SK-N-SH (cell line): ENCODE results near the gene GATAD2A. TPM values are rescaled to one million over a fixed set of nuclear protein-coding genes. Genes with fewer than 3 reads are reported as not detected.

Experiments
- CTCF ChIA-PET: fragments of 300-600, 350-600 bp; formaldehyde crosslinking; extraction: SDS; loops from one replicate; lab custom pipeline; 2021; lab: Yijun Ruan, JAX
- POLR2A ChIA-PET: fragments of 350-600 bp; sonication (Branson Sonifier 250); formaldehyde crosslinking; extraction: SDS; loops from one replicate; lab custom pipeline; 2020; ENCODE audit warnings: antibody characterized with exemption, inconsistent platforms; lab: Yijun Ruan, JAX
- DNase-seq: peaks from one replicate; pipeline ENCODE4 v3.0.0; 2012
- H2AFZ ChIP-seq: fragments of 200-600 bp; sonication (generic); 2 replicates; pipeline ENCODE4 v1.8.1; 2016; ENCODE audit warnings: antibody characterized with exemption, mild to moderate bottlenecking, low read depth
- H3F3A ChIP-seq: fragments of 200-600 bp; sonication (generic); replicated peaks from 2 replicates; pipeline ENCODE3; 2016; ENCODE audit warnings: antibody characterized with exemption, mild to moderate bottlenecking; ENCODE audit not compliant: insufficient read depth
- H3K27ac ChIP-seq, 2 experiments: fragments of 200-500 bp in 1 of 2; fragments of 200-600 bp in 1 of 2; sonication (Bioruptor generic) in 1 of 2; sonication (generic), shearing (Covaris generic) in 1 of 2; 2 replicates each; pipeline versions ENCODE4 v1.5.1 to v1.6.1; 2014 to 2016; ENCODE audit warnings: low read depth in 2 of 2, inconsistent platforms in 1 of 2, low read length in 1 of 2, mild to moderate bottlenecking in 1 of 2, mixed read lengths in 1 of 2
- H3K27me3 ChIP-seq: fragments of 200-600 bp; sonication (generic), shearing (Covaris generic); 2 replicates; pipeline ENCODE4 v1.6.1; 2016; ENCODE audit warnings: mixed run types; ENCODE audit not compliant: insufficient read depth
- H3K36me3 ChIP-seq, 2 experiments: fragments of 200-500 bp in 1 of 2; fragments of 200-600 bp in 1 of 2; sonication (Bioruptor generic) in 1 of 2; sonication (generic) in 1 of 2; replicated peaks in 1 of 2; 2 replicates each; pipeline versions ENCODE3 to v1.5.1; 2014 to 2016; ENCODE audit warnings: low read length in 1 of 2, mild to moderate bottlenecking in 1 of 2; ENCODE audit not compliant: insufficient read depth in 2 of 2, control insufficient read depth in 1 of 2
- H3K4me1 ChIP-seq, 2 experiments: fragments of 200-500 bp in 1 of 2; fragments of 200-600 bp in 1 of 2; sonication (Bioruptor generic) in 1 of 2; sonication (generic), shearing (Covaris generic) in 1 of 2; 2 replicates each; pipeline versions ENCODE4 v1.5.1 to v1.6.1; 2014 to 2016; ENCODE audit warnings: low read depth in 1 of 2, low read length in 1 of 2, mixed run types in 1 of 2; ENCODE audit not compliant: insufficient read depth in 2 of 2, control insufficient read depth in 1 of 2
- H3K4me2 ChIP-seq: fragments of 200-600 bp; sonication (generic), shearing (Covaris generic); 2 replicates; pipeline ENCODE4 v1.6.1; 2017; ENCODE audit warnings: mixed run types
- H3K4me3 ChIP-seq, 2 experiments: fragments of 200-500 bp in 1 of 2; fragments of 200-600 bp in 1 of 2; sonication (Bioruptor generic) in 1 of 2; sonication (generic), shearing (Covaris generic) in 1 of 2; 2 replicates each; pipeline versions ENCODE4 v1.5.1 to v1.8.1; 2014 to 2016; ENCODE audit warnings: low read depth in 2 of 2, inconsistent platforms in 1 of 2, low read length in 1 of 2, mild to moderate bottlenecking in 1 of 2, mixed read lengths in 1 of 2, moderate library complexity in 1 of 2
- H3K79me2 ChIP-seq: fragments of 200-600 bp; sonication (generic); 2 replicates; pipeline ENCODE4 v1.8.1; 2017; ENCODE audit warnings: mild to moderate bottlenecking; ENCODE audit not compliant: insufficient read depth
- H3K9ac ChIP-seq: fragments of 200-600 bp; sonication (generic); 2 replicates; pipeline ENCODE4 v1.6.1; 2017; ENCODE audit warnings: mixed run types
- H3K9me2 ChIP-seq: fragments of 200-600 bp; sonication (generic); 2 replicates; pipeline ENCODE4 v1.6.1; 2017; ENCODE audit warnings: mixed run types
- H3K9me3 ChIP-seq: fragments of 200-600 bp; sonication (generic); 2 replicates; pipeline ENCODE4 v1.6.1; 2017; ENCODE audit warnings: mixed run types, mild to moderate bottlenecking, moderate library complexity
- H4K20me1 ChIP-seq: fragments of 200-600 bp; sonication (generic); 2 replicates; pipeline ENCODE4 v1.6.1; 2017; ENCODE audit warnings: mild to moderate bottlenecking, mixed run types; ENCODE audit not compliant: insufficient read depth
- ELF1 ChIP-seq: IDR thresholded peaks from 2 replicates; pipeline ENCODE4 v1.4.0; 2012
- EP300 ChIP-seq, 2 experiments: IDR thresholded peaks; 2 replicates each; pipeline versions ENCODE4 v1.4.0 to v1.6.1; 2012; ENCODE audit warnings: borderline replicate concordance in 1 of 2, low read depth in 1 of 2, low read length in 1 of 2
- EZH2phosphoT487 ChIP-seq: fragments of 200-600 bp; sonication (generic); IDR thresholded peaks from 2 replicates; pipeline ENCODE4 v1.6.1; 2017; ENCODE audit warnings: low read depth, mixed run types, mild to moderate bottlenecking, antibody characterized with exemption, moderate library complexity, borderline replicate concordance
- FOXJ3 ChIP-seq: sonication (generic); formaldehyde crosslinking; IDR thresholded peaks from 2 replicates; pipeline ENCODE4 v1.5.1; 2020; ENCODE audit warnings: mild to moderate bottlenecking, missing genetic modification reagents
- FOXM1 ChIP-seq: IDR thresholded peaks from 2 replicates; pipeline ENCODE4 v1.4.0; 2012; ENCODE audit warnings: low read depth, mild to moderate bottlenecking
- GATA2 ChIP-seq: sonication (generic); formaldehyde crosslinking; IDR thresholded peaks from 2 replicates; pipeline ENCODE4 v1.5.0; 2020; ENCODE audit warnings: mild to moderate bottlenecking, missing genetic modification reagents
- IRF3 ChIP-seq: fragments of 150-350 bp; IDR thresholded peaks from 2 replicates; pipeline ENCODE4 v1.6.1; 2016; ENCODE audit warnings: mild to moderate bottlenecking, low read depth, low read length
- MEF2A ChIP-seq: IDR thresholded peaks from 2 replicates; pipeline ENCODE4 v1.4.0; 2012; ENCODE audit warnings: low read depth, borderline replicate concordance
- NFIC ChIP-seq: IDR thresholded peaks from 2 replicates; pipeline ENCODE4 v1.4.0; 2012; ENCODE audit warnings: borderline replicate concordance
- RAD21 ChIP-seq: IDR thresholded peaks from 2 replicates; pipeline ENCODE4 v1.6.1; 2012; ENCODE audit warnings: mild to moderate bottlenecking, low read length
- RCOR1 ChIP-seq: fragments of 150-350 bp; IDR thresholded peaks from 2 replicates; pipeline ENCODE4 v1.6.1; 2017; ENCODE audit warnings: antibody characterized with exemption, low read length
- RFX5 ChIP-seq: IDR thresholded peaks from 2 replicates; pipeline ENCODE4 v1.6.1; 2012; ENCODE audit warnings: mild to moderate bottlenecking, improper control_type of control experiment, low read length
- SIN3A ChIP-seq: IDR thresholded peaks from 2 replicates; pipeline ENCODE4 v1.6.1; 2012; ENCODE audit warnings: low read depth, mild to moderate bottlenecking, low read length, moderate library complexity, borderline replicate concordance
- SMC3 ChIP-seq: IDR thresholded peaks from 2 replicates; pipeline ENCODE4 v1.6.1; 2012; ENCODE audit warnings: low read depth, low read length, improper control_type of control experiment
- TCF12 ChIP-seq: IDR thresholded peaks from 2 replicates; pipeline ENCODE4 v1.4.0; 2012
- TEAD4 ChIP-seq: IDR thresholded peaks from 2 replicates; pipeline ENCODE4 v1.4.0; 2012; ENCODE audit warnings: mild to moderate bottlenecking, borderline replicate concordance; ENCODE audit not compliant: insufficient read depth
- USF2 ChIP-seq: fragments of 150-350 bp; IDR thresholded peaks from 2 replicates; pipeline ENCODE4 v1.6.1; 2017; ENCODE audit warnings: antibody characterized with exemption, low read length, low read depth, borderline replicate concordance
- YY1 ChIP-seq: IDR thresholded peaks from 2 replicates; pipeline ENCODE4 v1.4.0; 2012; ENCODE audit warnings: low read depth, mild to moderate bottlenecking
- ZBTB33 ChIP-seq: IDR thresholded peaks from 2 replicates; pipeline ENCODE4 v1.4.0; 2012; ENCODE audit warnings: low read depth, borderline replicate concordance
- WGBS: methylation state at CpG from one replicate; pipeline ENCODE4 v1.1.6; 2017; ENCODE audit warnings: low lambda C conversion rate; 5-methylcytosine and 5-hydroxymethylcytosine counted together
- polyA plus RNA-seq, 3 experiments: library from polyadenylated mRNA; depleted of rRNA; stranded (reverse); fragments of >200 nt; gene quantifications; 2 replicates each; pipeline ENCODE4 v1.2.3, GENCODE V29; 2012

GATAD2A gene
- polyA plus RNA-seq, 1 of the 3 experiments (the other 2 are of a cell fraction), result 36.6 TPM

- Histone ChIP-seq H3K27ac (no peak overlapping the region), H4K20me1 (no peaks in the 10 kb centered on the region), H3K9me2 (no peaks in the 10 kb centered on the region), H2AFZ (no peak overlapping the region), H3K4me1 (peaks cover 0 to 23% of the 10 kb centered on the region in 2 experiments; a peak in 1 of 4 replicates), H3K36me3 (no peaks in the 10 kb centered on the region), H3K9ac (no peak overlapping the region), H3K4me2 (no peak overlapping the region), H3F3A (no peaks in the 10 kb centered on the region), H3K79me2 (no peaks in the 10 kb centered on the region), H3K27me3 (no peaks in the 10 kb centered on the region), H3K4me3 (peak overlapping the region in 1 of 2 experiments; percentile 34; a peak in 1 of 4 replicates), H3K9me3 (no peaks in the 10 kb centered on the region)
- peak; percentile 93 for DNase-seq
- CTCF ChIA-PET, result interaction anchor here (0.6 to 15.3 kb wide), 4 partner anchors 8 to 163 kb away, joined by 3 to 258 read pairs (median 7); partner anchors contain the start of gene GMIP
- 52% methylated on average over 44 of the region's 74 CpGs for whole genome bisulfite sequencing
- POLR2A ChIA-PET, result interaction anchor here (1.3 kb wide), 1 partner anchor 11 kb away, joined by 5 read pairs; no protein-coding TSS in a partner anchor
- no peak for TF ChIP-seq YY1
- no peak for TF ChIP-seq IRF3
- TF ChIP-seq TCF12, result no peak
- no peak for TF ChIP-seq RCOR1
- no peak for TF ChIP-seq EZH2phosphoT487
- TF ChIP-seq GATA2 (CRISPR knock-in tag), result no peak
- no peak for TF ChIP-seq FOXJ3 (CRISPR knock-in tag)
- TF ChIP-seq TEAD4, result no peak
- no peak for TF ChIP-seq MEF2A
- no peak for TF ChIP-seq SIN3A
- TF ChIP-seq RAD21, result no peak
- TF ChIP-seq ZBTB33, result no peak
- no peak for TF ChIP-seq RFX5
- no peak for TF ChIP-seq FOXM1
- TF ChIP-seq SMC3, result no peak
- no peak for TF ChIP-seq USF2
- no peak for TF ChIP-seq ELF1
- TF ChIP-seq EP300 (IDR thresholded peaks at IDR 0.05; ENCODE audit: borderline replicate concordance in 1 of 2, low read depth in 1 of 2, low read length in 1 of 2), result no peak
- TF ChIP-seq NFIC, result no peak
Observed at GRCh38 chr19:19540064-19540714, 134.7 kb downstream of the GATAD2A start.
